ENCODE measurements around the gene AUNIP.
A peak's percentile ranks its signal among the peaks of the same experiment; 100 is the strongest.

The AUNIP gene

GRCh38 chr1:25803368-25803767, 55.9 kb downstream of the AUNIP start:
- DNase-seq (ENCODE audit: low read depth in 1 of 2, low spot score in 1 of 2) = no peak
- Histone ChIP-seq H3K27me3 (ENCODE audit: insufficient read depth, poor library complexity, severe bottlenecking) (no peaks in the 10 kb centered on the region), H3K27ac (replicated peaks) (no peak overlapping the region), H3K4me3 (replicated peaks; ENCODE audit: insufficient read depth, low read length) (no peak overlapping the region)
- TF ChIP-seq CTCF (IDR thresholded peaks at IDR 0.05; ENCODE audit: insufficient read depth, low read length) (no peak), POLR2AphosphoS5 (IDR thresholded peaks at IDR 0.05; ENCODE audit: low read depth) (no peak), SPI1 (IDR thresholded peaks at IDR 0.05; ENCODE audit: borderline replicate concordance, low read depth) (no peak)

- H3K4me3 ChIP-seq (replicated peaks; ENCODE audit: insufficient read depth, low read length) = no peak overlapping the region
- TF ChIP-seq CTCF (IDR thresholded peaks at IDR 0.05; ENCODE audit: insufficient read depth, low read length) (no peak), GABPA (IDR thresholded peaks at IDR 0.05; ENCODE audit: low read depth) (no peak), POLR2AphosphoS5 (IDR thresholded peaks at IDR 0.05; ENCODE audit: low read depth) (no peak)
- H3K27ac ChIP-seq (replicated peaks) = no peak overlapping the region
- DNase-seq (ENCODE audit: low read depth in 1 of 2, low spot score in 1 of 2) = peak in 1 of 2 experiments; percentile 35
- no peaks in the 10 kb centered on the region for H3K27me3 ChIP-seq (ENCODE audit: insufficient read depth, poor library complexity, severe bottlenecking)
Observed at GRCh38 chr1:25802915-25803314, 56.3 kb downstream of the AUNIP start.

GRCh38 chr1:25800703-25801377, 58.4 kb downstream of the AUNIP start:
- no peak for TF ChIP-seq POLR2AphosphoS5 (IDR thresholded peaks at IDR 0.05; ENCODE audit: low read depth)
- TF ChIP-seq REST (IDR thresholded peaks at IDR 0.05; ENCODE audit: insufficient replicate concordance, low read depth) = no peak
- no peak for TF ChIP-seq GABPA (IDR thresholded peaks at IDR 0.05; ENCODE audit: low read depth)
- no peak for TF ChIP-seq CTCF (IDR thresholded peaks at IDR 0.05; ENCODE audit: insufficient read depth, low read length)
- TF ChIP-seq SPI1 (IDR thresholded peaks at IDR 0.05; ENCODE audit: borderline replicate concordance, low read depth) = no peak
- Histone ChIP-seq H3K4me3 (replicated peaks; ENCODE audit: insufficient read depth, low read length) (peak overlapping the region; percentile 53), H3K27me3 (ENCODE audit: insufficient read depth, poor library complexity, severe bottlenecking) (no peaks in the 10 kb centered on the region), H3K27ac (replicated peaks) (no peak overlapping the region)
- no peak for DNase-seq (ENCODE audit: low read depth in 1 of 2, low spot score in 1 of 2)

- TF ChIP-seq SPI1 (IDR thresholded peaks at IDR 0.05; ENCODE audit: borderline replicate concordance, low read depth) (no peak), POLR2AphosphoS5 (IDR thresholded peaks at IDR 0.05; ENCODE audit: low read depth) (no peak), CTCF (IDR thresholded peaks at IDR 0.05; ENCODE audit: insufficient read depth, low read length) (no peak), GABPA (IDR thresholded peaks at IDR 0.05; ENCODE audit: low read depth) (no peak), REST (IDR thresholded peaks at IDR 0.05; ENCODE audit: insufficient replicate concordance, low read depth) (no peak)
- DNase-seq (ENCODE audit: low read depth in 1 of 2, low spot score in 1 of 2) = peak in 1 of 2 experiments; percentile 63
- no peaks in the 10 kb centered on the region for H3K27me3 ChIP-seq (ENCODE audit: insufficient read depth, poor library complexity, severe bottlenecking)
- peak within 1 kb of the TSS; percentile 53 for H3K4me3 ChIP-seq (replicated peaks; ENCODE audit: insufficient read depth, low read length)
- H3K27ac ChIP-seq (replicated peaks) = no peak within 1 kb of the TSS
Observed at GRCh38 chr1:25799935-25800702, 59.1 kb downstream of the AUNIP start, which contains the start of gene SELENON. Gene SELENON (plus strand): TSS chr1:25800193. CDS start chr1:25800231, 38 bp downstream.
